NCI-H1417 treated with DMSO at 0.1 percent for 48 hours (cell line): ENCODE data around the gene SUMF1.
A peak's percentile ranks its signal among the peaks of the same experiment; 100 is the strongest.

Experiments used
- DNase-seq: peaks from one replicate; lab custom pipeline; 2025; lab: John Stamatoyannopoulos, UW

SUMF1 gene

GRCh38 chr3:4497005-4497692 is 30.1 kb upstream of the SUMF1 start:
- no peak for DNase-seq

- no peak for DNase-seq
Measured at GRCh38 chr3:4496087-4496452, 29.0 kb upstream of the SUMF1 start.

GRCh38 chr3:4495294-4496086 is 28.4 kb upstream of the SUMF1 start:
- no peak for DNase-seq

- DNase-seq, result no peak
Measured at GRCh38 chr3:4494895-4495264, 27.8 kb upstream of the SUMF1 start.

- DNase-seq, result no peak
Measured at GRCh38 chr3:4493941-4494894, 27.1 kb upstream of the SUMF1 start.

GRCh38 chr3:4493014-4493940 is 26.2 kb upstream of the SUMF1 start, which contains the start of gene ITPR1:
ITPR1 (plus strand) TSS chr3:4493348; CDS start chr3:4516492, 23,144 bp downstream.
- DNase-seq, result peak; percentile 72

GRCh38 chr3:4492208-4493013 is 25.3 kb upstream of the SUMF1 start:
- DNase-seq, result no peak

GRCh38 chr3:4491855-4492207 is 24.8 kb upstream of the SUMF1 start:
- DNase-seq, result no peak

GRCh38 chr3:4478261-4478660 is 11.2 kb upstream of the SUMF1 start:
- DNase-seq, result no peak

GRCh38 chr3:4476496-4476895 is 9.4 kb upstream of the SUMF1 start:
- no peak for DNase-seq

- no peak for DNase-seq
Measured at GRCh38 chr3:4475804-4476203, 8.7 kb upstream of the SUMF1 start.

GRCh38 chr3:4474683-4475490 is 7.8 kb upstream of the SUMF1 start:
- no peak for DNase-seq

- DNase-seq, result no peak
Measured at GRCh38 chr3:4472766-4473165, 5.7 kb upstream of the SUMF1 start.

- no peak for DNase-seq
Measured at GRCh38 chr3:4472312-4472711, 5.2 kb upstream of the SUMF1 start.

- DNase-seq, result no peak
Measured at GRCh38 chr3:4471907-4472306, 4.8 kb upstream of the SUMF1 start.

GRCh38 chr3:4467522-4467867 is 426 bp upstream of the SUMF1 start:
- DNase-seq, result no peak

GRCh38 chr3:4464576-4464975 is 2.5 kb downstream of the SUMF1 start:
- no peak for DNase-seq

GRCh38 chr3:4462369-4463040 is 4.6 kb downstream of the SUMF1 start:
- DNase-seq, result no peak

- DNase-seq, result no peak
Measured at GRCh38 chr3:4461468-4462090, 5.5 kb downstream of the SUMF1 start.
